ENCODE data around the gene ZFAND3. TPM values are rescaled to one million over a fixed set of nuclear protein-coding genes. Genes with fewer than 3 reads are reported as not detected.

ZFAND3 gene
- total RNA-seq, 2 experiments from 2014 or later, result 32.3 to 37.9 TPM

GRCh38 chr6:37872373-37872745 lies 52.8 kb downstream of the ZFAND3 start:
- Mint-ChIP-seq H3K4me1 (ENCODE audit: low read depth) (peaks cover 61% of the 10 kb centered on the region), H3K36me3 (ENCODE audit: low read depth) (peaks cover 37% of the 10 kb centered on the region), H3K27ac (no peak overlapping the region), H3K9me3 (peaks cover 12% of the 10 kb centered on the region), H3K4me3 (no peak overlapping the region), H3K27me3 (no peaks in the 10 kb centered on the region)
- POLR2A ChIA-PET, result interaction anchor here (0.8 kb wide), 1 partner anchor 53 kb away, joined by 3 read pairs; the partner anchor contains the start of gene ZFAND3
- no peak for ATAC-seq
- DNase-seq, result no peak
- CTCF ChIA-PET, result no interaction called here
- intact Hi-C loops (cut with micrococcal nuclease), result no loop called here
- no peak for TF ChIP-seq CTCF (IDR thresholded peaks at IDR 0.05)

- no peak for DNase-seq
These were observed 55.2 kb downstream of the ZFAND3 start for GRCh38 chr6:37874726-37875125.

DNA sequence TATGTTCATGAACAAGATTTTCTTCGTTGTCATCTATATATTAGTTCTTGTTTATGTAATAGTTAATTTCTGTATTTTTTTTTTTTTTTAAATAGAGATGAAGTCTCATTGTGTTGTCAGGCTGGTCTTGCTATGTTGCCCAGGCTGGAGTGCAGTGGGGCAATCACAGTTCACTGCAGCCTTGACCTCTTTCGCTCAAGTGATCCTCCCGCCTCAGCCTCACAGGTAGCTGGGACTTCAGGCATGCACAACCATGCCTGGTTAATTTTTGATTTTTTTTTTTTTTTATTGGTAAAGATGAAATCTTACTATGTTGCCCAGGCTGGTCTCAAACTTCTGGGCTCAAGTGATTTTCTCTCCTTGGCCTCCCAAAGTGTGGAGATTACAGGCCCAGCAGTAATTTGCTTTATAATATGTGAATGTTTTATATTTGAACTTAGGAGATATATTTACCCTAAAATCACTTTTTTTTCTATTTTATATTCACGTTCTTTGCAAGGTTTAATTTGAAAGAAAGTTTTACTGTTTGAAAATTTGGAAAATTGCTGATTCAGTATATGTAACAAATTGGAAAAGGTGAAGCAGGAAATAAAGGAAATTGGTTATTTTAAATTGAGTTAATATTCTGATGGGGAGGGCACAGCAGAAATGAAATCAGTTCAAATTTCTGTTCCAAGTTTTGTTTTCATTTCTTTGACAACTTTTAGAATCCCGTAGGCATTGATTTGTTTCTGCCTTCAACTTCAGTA lies 56.2 kb downstream of the ZFAND3 start:
- intact Hi-C loops (cut with micrococcal nuclease), result no loop called here
- Mint-ChIP-seq H3K27ac (no peak overlapping the region), H3K4me1 (ENCODE audit: low read depth) (peaks cover 68% of the 10 kb centered on the region), H3K27me3 (no peaks in the 10 kb centered on the region), H3K36me3 (ENCODE audit: low read depth) (peaks cover 30% of the 10 kb centered on the region), H3K9me3 (peaks cover 10% of the 10 kb centered on the region), H3K4me3 (no peak overlapping the region)
- ATAC-seq (no peak), DNase-seq (no peak)
- ChIA-PET POLR2A (no interaction called here), CTCF (interaction anchor here (0.7 kb wide), 1 partner anchor 755 kb away, joined by 3 read pairs; no protein-coding TSS in a partner anchor)
- TF ChIP-seq CTCF (IDR thresholded peaks at IDR 0.05), result no peak

More at GRCh38 chr6:37874726-37875125, 55.2 kb downstream of the ZFAND3 start:
- Mint-ChIP-seq H3K27ac (no peak overlapping the region), H3K9me3 (peaks cover 11% of the 10 kb centered on the region), H3K27me3 (no peaks in the 10 kb centered on the region), H3K4me1 (ENCODE audit: low read depth) (peaks cover 63% of the 10 kb centered on the region), H3K4me3 (no peak overlapping the region), H3K36me3 (ENCODE audit: low read depth) (peaks cover 33% of the 10 kb centered on the region)
- no peak for TF ChIP-seq CTCF (IDR thresholded peaks at IDR 0.05)
- ATAC-seq, result no peak
- POLR2A ChIA-PET, result no interaction called here
- intact Hi-C loops (cut with micrococcal nuclease), result no loop called here
- CTCF ChIA-PET, result no interaction called here

DNA sequence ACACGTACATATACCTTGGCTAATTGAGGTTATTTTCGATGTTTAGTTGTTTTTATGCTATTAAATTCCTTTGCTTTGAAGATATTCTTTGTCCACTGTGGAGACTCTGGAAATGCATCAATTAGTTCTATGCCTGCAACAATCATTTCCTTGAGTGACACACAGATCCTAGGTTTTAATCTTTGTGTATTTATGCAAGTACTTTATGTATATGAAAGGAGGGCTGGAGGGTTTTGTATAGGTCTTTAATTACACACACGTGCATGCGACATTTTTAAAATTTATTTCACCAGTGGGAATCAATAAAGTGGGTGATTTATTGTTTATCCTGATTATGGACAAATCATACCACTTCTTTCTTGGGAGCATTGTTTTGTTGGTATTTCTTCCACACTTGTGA lies 57.3 kb downstream of the ZFAND3 start:
- no peak for TF ChIP-seq CTCF (IDR thresholded peaks at IDR 0.05)
- ChIA-PET CTCF (interaction anchor here (1.1 kb wide), 1 partner anchor 13 kb away, joined by 3 read pairs; no protein-coding TSS in a partner anchor), POLR2A (no interaction called here)
- ATAC-seq (no peak), DNase-seq (no peak)
- intact Hi-C loops (cut with micrococcal nuclease), result no loop called here
- H3K27ac Mint-ChIP-seq, result no peak overlapping the region
- no peaks in the 10 kb centered on the region for H3K27me3 Mint-ChIP-seq
- H3K9me3 Mint-ChIP-seq, result peaks cover 3% of the 10 kb centered on the region
- peaks cover 21% of the 10 kb centered on the region for H3K36me3 Mint-ChIP-seq (ENCODE audit: low read depth)
- H3K4me3 Mint-ChIP-seq, result no peak overlapping the region
- H3K4me1 Mint-ChIP-seq (ENCODE audit: low read depth), result peaks cover 69% of the 10 kb centered on the region

GRCh38 chr6:37877373-37878149 lies 58.0 kb downstream of the ZFAND3 start:
- intact Hi-C loops (cut with micrococcal nuclease), result no loop called here
- Mint-ChIP-seq H3K36me3 (ENCODE audit: low read depth) (peaks cover 13% of the 10 kb centered on the region), H3K4me1 (ENCODE audit: low read depth) (peaks cover 62% of the 10 kb centered on the region), H3K9me3 (no peaks in the 10 kb centered on the region), H3K27ac (no peak overlapping the region), H3K4me3 (no peak overlapping the region), H3K27me3 (no peaks in the 10 kb centered on the region)
- TF ChIP-seq CTCF (IDR thresholded peaks at IDR 0.05), result no peak
- no peak for DNase-seq
- ATAC-seq, result no peak
- ChIA-PET CTCF (interaction anchor here (1.1 to 1.5 kb wide), 2 partner anchors 10 to 13 kb away, joined by 3 to 6 read pairs; no protein-coding TSS in a partner anchor), POLR2A (interaction anchor here (1.4 kb wide), 1 partner anchor 18 kb away, joined by 4 read pairs; no protein-coding TSS in a partner anchor)

Data from activated CD8-positive, alpha-beta T cell treated with anti-CD3 and anti-CD28 coated beads for 36 hours (primary cell).